HepG2 (cell line): ENCODE data around the gene SGPL1. TPM values are rescaled to one million over a fixed set of nuclear protein-coding genes. Genes with fewer than 3 reads are reported as not detected.

Experiments
- ERF ChIP-seq: IDR thresholded peaks from 2 replicates; pipeline ENCODE4 v1.6.1; 2018; ENCODE audit warnings: missing biosample characterization, missing genetic modification reagents
- HDAC2 ChIP-seq: sonication (generic); formaldehyde crosslinking; IDR thresholded peaks from 2 replicates; pipeline ENCODE4 v1.4.0; 2020; ENCODE audit warnings: missing genetic modification reagents
- U2AF1 ChIP-seq: fragments of 200-400 bp; formaldehyde crosslinking; optimal IDR thresholded peaks from 2 replicates; pipeline ENCODE3; 2017; ENCODE audit warnings: mild to moderate bottlenecking, low read depth, low read length
- ZBTB1 ChIP-seq: sonication (generic); formaldehyde crosslinking; IDR thresholded peaks from 2 replicates; pipeline ENCODE4 v1.4.0; 2020; ENCODE audit warnings: missing genetic modification reagents, borderline replicate concordance
- ZFX ChIP-seq: sonication (generic); formaldehyde crosslinking; IDR thresholded peaks from 2 replicates; pipeline ENCODE4 v1.4.0; 2020; ENCODE audit warnings: mild to moderate bottlenecking, low read depth, missing genetic modification reagents, moderate library complexity
- ZNF136 ChIP-seq: sonication (generic); formaldehyde crosslinking; IDR thresholded peaks from 2 replicates; pipeline ENCODE4 v1.8.1; 2022; ENCODE audit warnings: low read depth, mild to moderate bottlenecking, moderate library complexity, missing genetic modification reagents
- ZNF256 ChIP-seq: sonication (generic); formaldehyde crosslinking; conservative IDR thresholded peaks from 2 replicates; pipeline ENCODE4 v1.4.0; 2020; ENCODE audit warnings: missing genetic modification reagents
- ZNF563 ChIP-seq: sonication (generic); formaldehyde crosslinking; IDR thresholded peaks from 2 replicates; pipeline ENCODE4 v1.8.0; 2022; ENCODE audit warnings: mild to moderate bottlenecking, moderate library complexity, missing genetic modification reagents
- polyA plus RNA-seq, 8 experiments: library from polyadenylated mRNA; depleted of rRNA in 3 of 8; stranded (reverse) in 7 of 8; unstranded in 1 of 8; fragments of >200 nt; fragmentation: Illumina TruSeq in 4 of 8; extraction: Trizol in 4 of 8; gene quantifications; 2 replicates each; pipeline versions ENCODE4 v1.2.1 to v1.2.3, GENCODE V29; 2011 to 2016; ENCODE audit warnings: low read depth in 4 of 8, missing spikeins in 1 of 8, mixed read lengths in 1 of 8; ENCODE audit not compliant: insufficient read depth in 1 of 8
- total RNA-seq, 5 experiments: library from RNA; depleted of rRNA; stranded (reverse); fragments of >200 nt; fragmentation: Illumina TruSeq; extraction: Trizol; gene quantifications; 2 replicates each; pipeline ENCODE4 v1.2.3, GENCODE V29; 2016; ENCODE audit warnings: low read depth in 1 of 5
- TF ChIP-seq, protein P1 (sequence below): conservative IDR thresholded peaks from 2 replicates; pipeline ENCODE4 v1.6.1; 2018; ENCODE audit warnings: missing genetic modification reagents
- TF ChIP-seq, protein P2 (sequence below): IDR thresholded peaks from 2 replicates; pipeline ENCODE4 v1.6.1; 2016; ENCODE audit warnings: mild to moderate bottlenecking
- TF ChIP-seq, protein P3 (sequence below): IDR thresholded peaks from 2 replicates; pipeline ENCODE4 v1.6.1; 2016; ENCODE audit warnings: low read depth, missing genetic modification reagents, missing compliant biosample characterization
- TF ChIP-seq, protein P4 (sequence below): sonication (generic); formaldehyde crosslinking; IDR thresholded peaks from 2 replicates; pipeline ENCODE4 v1.4.0; 2020; ENCODE audit warnings: mild to moderate bottlenecking, missing genetic modification reagents
- TF ChIP-seq, protein P5 (sequence below): sonication (generic); formaldehyde crosslinking; conservative IDR thresholded peaks from 2 replicates; pipeline ENCODE4 v1.4.0; 2020; ENCODE audit warnings: mild to moderate bottlenecking, missing genetic modification reagents, moderate library complexity
- TF ChIP-seq, protein P6 (sequence below): sonication (generic); formaldehyde crosslinking; IDR thresholded peaks from 2 replicates; pipeline ENCODE4 v1.4.0; 2020; ENCODE audit warnings: mild to moderate bottlenecking, low read depth, missing genetic modification reagents

SGPL1 gene
- total and polyA plus RNA-seq, 2 of the 13 experiments (the other 11 are each of a cell fraction or from before 2014, with no cell fraction given) = 17.6 to 25.0 TPM

DNA sequence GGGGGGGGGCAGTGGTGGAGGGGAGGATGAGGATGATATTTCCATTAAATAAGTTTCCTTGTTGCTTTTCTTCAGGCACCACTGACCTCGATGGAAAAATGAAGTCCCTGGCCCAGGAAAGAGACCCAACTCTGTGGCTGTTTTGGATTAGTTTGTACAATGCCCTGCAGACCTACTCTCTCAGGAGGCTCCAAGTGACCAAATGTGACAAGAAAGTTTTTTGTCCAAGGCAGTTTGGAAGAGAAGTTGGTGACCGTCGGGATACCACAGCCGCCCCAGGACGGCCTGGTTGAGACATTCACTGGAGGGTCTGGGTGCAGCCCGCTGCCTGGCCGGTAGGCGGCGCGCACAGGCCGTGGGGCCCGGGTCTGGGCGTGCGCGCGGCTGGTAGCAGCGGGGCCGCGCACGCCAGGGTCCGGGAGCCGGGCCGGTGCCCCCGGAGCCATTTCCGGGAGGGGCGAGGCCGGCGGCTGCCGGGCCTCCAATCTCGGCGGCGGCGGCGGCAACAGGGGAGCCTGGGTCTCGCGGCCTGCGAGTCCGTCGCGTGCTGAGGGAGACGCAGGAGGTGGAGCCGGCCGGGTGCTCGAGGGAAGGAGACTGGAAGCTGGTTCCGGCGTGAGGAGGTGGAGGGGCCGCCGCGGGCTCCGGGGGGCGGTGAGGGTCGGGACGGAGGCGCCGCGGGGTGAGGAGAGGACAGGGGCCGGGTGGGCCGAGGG is at the start of gene SGPL1 (continued):
- TF ChIP-seq, protein P1, sequence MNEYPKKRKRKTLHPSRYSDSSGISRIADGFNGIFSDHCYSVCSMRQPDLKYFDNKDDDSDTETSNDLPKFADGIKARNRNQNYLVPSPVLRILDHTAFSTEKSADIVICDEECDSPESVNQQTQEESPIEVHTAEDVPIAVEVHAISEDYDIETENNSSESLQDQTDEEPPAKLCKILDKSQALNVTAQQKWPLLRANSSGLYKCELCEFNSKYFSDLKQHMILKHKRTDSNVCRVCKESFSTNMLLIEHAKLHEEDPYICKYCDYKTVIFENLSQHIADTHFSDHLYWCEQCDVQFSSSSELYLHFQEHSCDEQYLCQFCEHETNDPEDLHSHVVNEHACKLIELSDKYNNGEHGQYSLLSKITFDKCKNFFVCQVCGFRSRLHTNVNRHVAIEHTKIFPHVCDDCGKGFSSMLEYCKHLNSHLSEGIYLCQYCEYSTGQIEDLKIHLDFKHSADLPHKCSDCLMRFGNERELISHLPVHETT (CRISPR knock-in tag) = 0 out of 2 replicates have a peak, but pooled peaks have one; percentile 45
- TF ChIP-seq U2AF1 = no peak
- TF ChIP-seq, protein P2, sequence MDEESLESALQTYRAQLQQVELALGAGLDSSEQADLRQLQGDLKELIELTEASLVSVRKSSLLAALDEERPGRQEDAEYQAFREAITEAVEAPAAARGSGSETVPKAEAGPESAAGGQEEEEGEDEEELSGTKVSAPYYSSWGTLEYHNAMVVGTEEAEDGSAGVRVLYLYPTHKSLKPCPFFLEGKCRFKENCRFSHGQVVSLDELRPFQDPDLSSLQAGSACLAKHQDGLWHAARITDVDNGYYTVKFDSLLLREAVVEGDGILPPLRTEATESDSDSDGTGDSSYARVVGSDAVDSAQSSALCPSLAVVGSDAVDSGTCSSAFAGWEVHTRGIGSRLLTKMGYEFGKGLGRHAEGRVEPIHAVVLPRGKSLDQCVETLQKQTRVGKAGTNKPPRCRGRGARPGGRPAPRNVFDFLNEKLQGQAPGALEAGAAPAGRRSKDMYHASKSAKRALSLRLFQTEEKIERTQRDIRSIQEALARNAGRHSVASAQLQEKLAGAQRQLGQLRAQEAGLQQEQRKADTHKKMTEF (CRISPR knock-in tag) = no peak
- no peak for TF ChIP-seq ZBTB1
- TF ChIP-seq, protein P3, sequence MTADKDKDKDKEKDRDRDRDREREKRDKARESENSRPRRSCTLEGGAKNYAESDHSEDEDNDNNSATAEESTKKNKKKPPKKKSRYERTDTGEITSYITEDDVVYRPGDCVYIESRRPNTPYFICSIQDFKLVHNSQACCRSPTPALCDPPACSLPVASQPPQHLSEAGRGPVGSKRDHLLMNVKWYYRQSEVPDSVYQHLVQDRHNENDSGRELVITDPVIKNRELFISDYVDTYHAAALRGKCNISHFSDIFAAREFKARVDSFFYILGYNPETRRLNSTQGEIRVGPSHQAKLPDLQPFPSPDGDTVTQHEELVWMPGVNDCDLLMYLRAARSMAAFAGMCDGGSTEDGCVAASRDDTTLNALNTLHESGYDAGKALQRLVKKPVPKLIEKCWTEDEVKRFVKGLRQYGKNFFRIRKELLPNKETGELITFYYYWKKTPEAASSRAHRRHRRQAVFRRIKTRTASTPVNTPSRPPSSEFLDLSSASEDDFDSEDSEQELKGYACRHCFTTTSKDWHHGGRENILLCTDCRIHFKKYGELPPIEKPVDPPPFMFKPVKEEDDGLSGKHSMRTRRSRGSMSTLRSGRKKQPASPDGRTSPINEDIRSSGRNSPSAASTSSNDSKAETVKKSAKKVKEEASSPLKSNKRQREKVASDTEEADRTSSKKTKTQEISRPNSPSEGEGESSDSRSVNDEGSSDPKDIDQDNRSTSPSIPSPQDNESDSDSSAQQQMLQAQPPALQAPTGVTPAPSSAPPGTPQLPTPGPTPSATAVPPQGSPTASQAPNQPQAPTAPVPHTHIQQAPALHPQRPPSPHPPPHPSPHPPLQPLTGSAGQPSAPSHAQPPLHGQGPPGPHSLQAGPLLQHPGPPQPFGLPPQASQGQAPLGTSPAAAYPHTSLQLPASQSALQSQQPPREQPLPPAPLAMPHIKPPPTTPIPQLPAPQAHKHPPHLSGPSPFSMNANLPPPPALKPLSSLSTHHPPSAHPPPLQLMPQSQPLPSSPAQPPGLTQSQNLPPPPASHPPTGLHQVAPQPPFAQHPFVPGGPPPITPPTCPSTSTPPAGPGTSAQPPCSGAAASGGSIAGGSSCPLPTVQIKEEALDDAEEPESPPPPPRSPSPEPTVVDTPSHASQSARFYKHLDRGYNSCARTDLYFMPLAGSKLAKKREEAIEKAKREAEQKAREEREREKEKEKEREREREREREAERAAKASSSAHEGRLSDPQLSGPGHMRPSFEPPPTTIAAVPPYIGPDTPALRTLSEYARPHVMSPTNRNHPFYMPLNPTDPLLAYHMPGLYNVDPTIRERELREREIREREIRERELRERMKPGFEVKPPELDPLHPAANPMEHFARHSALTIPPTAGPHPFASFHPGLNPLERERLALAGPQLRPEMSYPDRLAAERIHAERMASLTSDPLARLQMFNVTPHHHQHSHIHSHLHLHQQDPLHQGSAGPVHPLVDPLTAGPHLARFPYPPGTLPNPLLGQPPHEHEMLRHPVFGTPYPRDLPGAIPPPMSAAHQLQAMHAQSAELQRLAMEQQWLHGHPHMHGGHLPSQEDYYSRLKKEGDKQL (CRISPR knock-in tag) = no peak; the same call in 1 of the 2 replicates
- TF ChIP-seq ZNF563 = peak; percentile 82
- no peak for TF ChIP-seq HDAC2 (CRISPR knock-in tag)
- TF ChIP-seq ZNF136 (CRISPR knock-in tag) = no peak
- TF ChIP-seq, protein P4, sequence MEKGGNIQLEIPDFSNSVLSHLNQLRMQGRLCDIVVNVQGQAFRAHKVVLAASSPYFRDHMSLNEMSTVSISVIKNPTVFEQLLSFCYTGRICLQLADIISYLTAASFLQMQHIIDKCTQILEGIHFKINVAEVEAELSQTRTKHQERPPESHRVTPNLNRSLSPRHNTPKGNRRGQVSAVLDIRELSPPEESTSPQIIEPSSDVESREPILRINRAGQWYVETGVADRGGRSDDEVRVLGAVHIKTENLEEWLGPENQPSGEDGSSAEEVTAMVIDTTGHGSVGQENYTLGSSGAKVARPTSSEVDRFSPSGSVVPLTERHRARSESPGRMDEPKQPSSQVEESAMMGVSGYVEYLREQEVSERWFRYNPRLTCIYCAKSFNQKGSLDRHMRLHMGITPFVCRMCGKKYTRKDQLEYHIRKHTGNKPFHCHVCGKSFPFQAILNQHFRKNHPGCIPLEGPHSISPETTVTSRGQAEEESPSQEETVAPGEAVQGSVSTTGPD (CRISPR knock-in tag) = no peak
- TF ChIP-seq ZFX (CRISPR knock-in tag) = peak; percentile 93
- TF ChIP-seq ZNF256 (CRISPR knock-in tag) = no peak
- TF ChIP-seq, protein P5, sequence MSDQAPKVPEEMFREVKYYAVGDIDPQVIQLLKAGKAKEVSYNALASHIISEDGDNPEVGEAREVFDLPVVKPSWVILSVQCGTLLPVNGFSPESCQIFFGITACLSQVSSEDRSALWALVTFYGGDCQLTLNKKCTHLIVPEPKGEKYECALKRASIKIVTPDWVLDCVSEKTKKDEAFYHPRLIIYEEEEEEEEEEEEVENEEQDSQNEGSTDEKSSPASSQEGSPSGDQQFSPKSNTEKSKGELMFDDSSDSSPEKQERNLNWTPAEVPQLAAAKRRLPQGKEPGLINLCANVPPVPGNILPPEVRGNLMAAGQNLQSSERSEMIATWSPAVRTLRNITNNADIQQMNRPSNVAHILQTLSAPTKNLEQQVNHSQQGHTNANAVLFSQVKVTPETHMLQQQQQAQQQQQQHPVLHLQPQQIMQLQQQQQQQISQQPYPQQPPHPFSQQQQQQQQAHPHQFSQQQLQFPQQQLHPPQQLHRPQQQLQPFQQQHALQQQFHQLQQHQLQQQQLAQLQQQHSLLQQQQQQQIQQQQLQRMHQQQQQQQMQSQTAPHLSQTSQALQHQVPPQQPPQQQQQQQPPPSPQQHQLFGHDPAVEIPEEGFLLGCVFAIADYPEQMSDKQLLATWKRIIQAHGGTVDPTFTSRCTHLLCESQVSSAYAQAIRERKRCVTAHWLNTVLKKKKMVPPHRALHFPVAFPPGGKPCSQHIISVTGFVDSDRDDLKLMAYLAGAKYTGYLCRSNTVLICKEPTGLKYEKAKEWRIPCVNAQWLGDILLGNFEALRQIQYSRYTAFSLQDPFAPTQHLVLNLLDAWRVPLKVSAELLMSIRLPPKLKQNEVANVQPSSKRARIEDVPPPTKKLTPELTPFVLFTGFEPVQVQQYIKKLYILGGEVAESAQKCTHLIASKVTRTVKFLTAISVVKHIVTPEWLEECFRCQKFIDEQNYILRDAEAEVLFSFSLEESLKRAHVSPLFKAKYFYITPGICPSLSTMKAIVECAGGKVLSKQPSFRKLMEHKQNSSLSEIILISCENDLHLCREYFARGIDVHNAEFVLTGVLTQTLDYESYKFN (CRISPR knock-in tag) = no peak
- TF ChIP-seq, protein P6, sequence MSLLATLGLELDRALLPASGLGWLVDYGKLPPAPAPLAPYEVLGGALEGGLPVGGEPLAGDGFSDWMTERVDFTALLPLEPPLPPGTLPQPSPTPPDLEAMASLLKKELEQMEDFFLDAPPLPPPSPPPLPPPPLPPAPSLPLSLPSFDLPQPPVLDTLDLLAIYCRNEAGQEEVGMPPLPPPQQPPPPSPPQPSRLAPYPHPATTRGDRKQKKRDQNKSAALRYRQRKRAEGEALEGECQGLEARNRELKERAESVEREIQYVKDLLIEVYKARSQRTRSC (CRISPR knock-in tag) = no peak
- peak; percentile 27; the same call in 1 of the 2 replicates for TF ChIP-seq ERF (CRISPR knock-in tag)
